ENCODE measurements around the gene CPNE6. TPM values are rescaled to one million over a fixed set of nuclear protein-coding genes. Genes with fewer than 3 reads are reported as not detected.

Gene CPNE6
- not detected in 2 replicates for total RNA-seq

GRCh38 chr14:24071144-24071697 is at the start of gene CPNE6:
TSS of gene CPNE6 (plus strand) at chr14:24071562. CDS start at chr14:24072937, 1,375 bp downstream.

GRCh38 chr14:24051789-24052655 is 19.3 kb upstream of the CPNE6 start, which contains the start of gene CARMIL3:
TSS of gene CARMIL3 (plus strand) at chr14:24052009. CDS start at chr14:24052154, 145 bp downstream.

GRCh38 chr14:24093901-24094840 is 22.8 kb downstream of the CPNE6 start, which contains the start of gene PCK2:
TSS of gene PCK2 (plus strand) at chr14:24094311. CDS start at chr14:24094406, 95 bp downstream.

GRCh38 chr14:24114532-24115421 is 43.4 kb downstream of the CPNE6 start, which contains the start of the genes DCAF11 and NRL:
TSS of gene DCAF11 (plus strand) at chr14:24114777. CDS start at chr14:24115595, 818 bp downstream.
TSS of gene NRL (minus strand) at chr14:24114949. CDS start at chr14:24082848, 32,101 bp downstream.

Other genes with a start within 250 kb of the CPNE6 start
- 39.6 and 44.0 TPM in 2 replicates for gene DHRS4, start 117.8 kb upstream of the CPNE6 start, total RNA-seq
- gene DHRS4L2, start 82.6 kb upstream of the CPNE6 start, total RNA-seq: 11.9 and 19.0 TPM in 2 replicates
- gene CARMIL3, start 19.6 kb upstream of the CPNE6 start, total RNA-seq: under 0.01 and 0.38 TPM in 2 replicates
- gene PCK2, start 22.7 kb downstream of the CPNE6 start, total RNA-seq: 65.0 and 80.9 TPM in 2 replicates
- gene DCAF11, start 43.2 kb downstream of the CPNE6 start, total RNA-seq: 38.0 and 68.5 TPM in 2 replicates
- 3.4 and 3.5 TPM in 2 replicates for gene NRL, start 43.4 kb downstream of the CPNE6 start, total RNA-seq
- 0.13 TPM in 1 of 2 replicates, not detected in the other for gene FITM1, start 59.1 kb downstream of the CPNE6 start, total RNA-seq
- gene PSME1, start 64.6 kb downstream of the CPNE6 start, total RNA-seq: 139 and 159 TPM in 2 replicates
- gene EMC9, start 70.0 kb downstream of the CPNE6 start, total RNA-seq: 10.3 and 38.1 TPM in 2 replicates
- 64.3 and 68.9 TPM in 2 replicates for gene PSME2, start 75.0 kb downstream of the CPNE6 start, total RNA-seq
- 34.9 and 54.6 TPM in 2 replicates for gene RNF31, start 75.9 kb downstream of the CPNE6 start, total RNA-seq
- 24.6 and 85.1 TPM in 2 replicates for gene IRF9, start 89.7 kb downstream of the CPNE6 start, total RNA-seq
- 151 and 228 TPM in 2 replicates for gene REC8, start 100.5 kb downstream of the CPNE6 start, total RNA-seq
- 50.6 and 80.5 TPM in 2 replicates for gene IPO4, start 117.3 kb downstream of the CPNE6 start, total RNA-seq
- gene TM9SF1, start 123.9 kb downstream of the CPNE6 start, total RNA-seq: 58.7 and 75.7 TPM in 2 replicates
- not detected in 2 replicates for gene TSSK4, start 134.1 kb downstream of the CPNE6 start, total RNA-seq
- 20.2 and 24.4 TPM in 2 replicates for gene CHMP4A, start 141.9 kb downstream of the CPNE6 start, total RNA-seq
- gene MDP1, start 144.5 kb downstream of the CPNE6 start, total RNA-seq: 5.9 and 16.9 TPM in 2 replicates
- gene NEDD8, start 160.8 kb downstream of the CPNE6 start, total RNA-seq: 93.6 and 135 TPM in 2 replicates
- 42.7 and 54.6 TPM in 2 replicates for gene GMPR2, start 161.4 kb downstream of the CPNE6 start, total RNA-seq
- gene TINF2, start 171.1 kb downstream of the CPNE6 start, total RNA-seq: 44.0 and 47.4 TPM in 2 replicates
- 0.65 and 0.89 TPM in 2 replicates for gene TGM1, start 191.6 kb downstream of the CPNE6 start, total RNA-seq
- gene RABGGTA, start 200.0 kb downstream of the CPNE6 start, total RNA-seq: 33.7 TPM in 2 replicates
- gene DHRS1, start 228.2 kb downstream of the CPNE6 start, total RNA-seq: 19.7 and 46.5 TPM in 2 replicates
- 18.1 and 23.1 TPM in 2 replicates for gene NOP9, start 228.3 kb downstream of the CPNE6 start, total RNA-seq
- gene CIDEB, start 236.4 kb downstream of the CPNE6 start, total RNA-seq: 1.1 and 1.3 TPM in 2 replicates
- 1.1 and 1.3 TPM in 2 replicates for gene LTB4R2, start 238.6 kb downstream of the CPNE6 start, total RNA-seq
- gene LTB4R, start 239.9 kb downstream of the CPNE6 start, total RNA-seq: 0.98 and 1.9 TPM in 2 replicates

Measured in mesangial cell (primary cell).